Calu3 (cell line): ENCODE data around the gene RPH3AL. TPM values are rescaled to one million over a fixed set of nuclear protein-coding genes. Genes with fewer than 3 reads are reported as not detected.

Experiments
- Bru-seq: library from RNA; stranded (reverse); fragments of 400-500 nt; gene quantifications from one replicate; lab custom pipeline; 2021; lab: Mats Ljungman, UMichigan
- BruChase-seq, 2 experiments: library from RNA; stranded (reverse); fragments of 400-500 nt; gene quantifications; one replicate each; lab custom pipeline; 2021; lab: Mats Ljungman, UMichigan
- BruUV-seq: library from RNA; stranded (reverse); fragments of 400-500 nt; replicated peaks from 2 replicates; lab custom pipeline; 2021; lab: Mats Ljungman, UMichigan
- CTCF ChIA-PET: fragments of 300-600 bp; sonication (Branson Sonifier 250); formaldehyde crosslinking; loops from one replicate; lab custom pipeline; 2022; ENCODE audit warnings: antibody characterized with exemption; lab: Charles Lee
- DNase-seq: peaks from one replicate; pipeline ENCODE4 v3.0.0; 2022
- H3K27ac Mint-ChIP-seq: one replicate; pipeline ENCODE4 v1.8.0; 2022; ENCODE audit warnings: mixed read lengths; ENCODE audit not compliant: unreplicated experiment
- H3K27me3 Mint-ChIP-seq: one replicate; pipeline ENCODE4 v1.8.0; 2022; ENCODE audit warnings: mixed read lengths; ENCODE audit not compliant: unreplicated experiment
- H3K36me3 Mint-ChIP-seq: one replicate; pipeline ENCODE4 v1.8.0; 2022; ENCODE audit warnings: mild to moderate bottlenecking, moderate library complexity, mixed read lengths; ENCODE audit not compliant: insufficient read depth, unreplicated experiment
- H3K4me1 Mint-ChIP-seq: one replicate; pipeline ENCODE4 v1.8.0; 2022; ENCODE audit warnings: mild to moderate bottlenecking, low read depth, mixed read lengths; ENCODE audit not compliant: unreplicated experiment
- H3K4me3 Mint-ChIP-seq: one replicate; pipeline ENCODE4 v1.8.0; 2022; ENCODE audit warnings: mild to moderate bottlenecking, low read depth, moderate library complexity, mixed read lengths; ENCODE audit not compliant: unreplicated experiment
- H3K9me3 Mint-ChIP-seq: one replicate; pipeline ENCODE4 v1.8.0; 2022; ENCODE audit warnings: low read depth, mixed read lengths; ENCODE audit not compliant: unreplicated experiment
- intact Hi-C: fragments of 100-400 bp; cut with micrococcal nuclease; formaldehyde crosslinking; loops from one replicate; pipeline ENCODE4 v1.10.0; 2022; ENCODE audit not compliant: unreplicated experiment
- long read RNA-seq: library from polyadenylated mRNA; stranded (forward); transcript quantifications from one replicate; pipeline ENCODE4 v2.0.0, GENCODE V29; 2022
- total RNA-seq: library from RNA; stranded (reverse); gene quantifications from 2 replicates; pipeline ENCODE4 v1.2.3, GENCODE V29; 2022
- TF ChIP-seq, protein P1 (sequence below): fragments of 200-600 bp; IDR thresholded peaks from one replicate; pipeline ENCODE4 v1.8.0; 2022; ENCODE audit warnings: antibody characterized with exemption; ENCODE audit not compliant: unreplicated experiment

Gene RPH3AL
- total RNA-seq (14.1 and 17.9 TPM in 2 replicates), Bru-seq, nascent RNA (percentile 49 among the genes with signal in this experiment), BruChase-seq, experiment 1, labeled RNA remaining after a 6-hour chase (percentile 60 among the genes with signal in this experiment), BruChase-seq, experiment 2, labeled RNA remaining after a 2-hour chase (percentile 58 among the genes with signal in this experiment)
- long read RNA-seq, partial matches to known transcripts = 1 of 12 reads
- long read RNA-seq, other reads (novel, unspliced or antisense) = 6 of 12 reads

GRCh38 chr17:352421-353212 lies at the start of gene RPH3AL:
Gene RPH3AL, minus strand, starts transcription at chr17:352807. Its CDS starts 25,264 bp downstream, at chr17:327543.
- H3K27me3 Mint-ChIP-seq = no peaks in the 10 kb centered on the region
- DNase-seq = peak; percentile 79
- no peaks in the 10 kb centered on the region for H3K9me3 Mint-ChIP-seq
- peak within 1 kb of the TSS; percentile 78 for H3K4me3 Mint-ChIP-seq
- TF ChIP-seq, protein P1, sequence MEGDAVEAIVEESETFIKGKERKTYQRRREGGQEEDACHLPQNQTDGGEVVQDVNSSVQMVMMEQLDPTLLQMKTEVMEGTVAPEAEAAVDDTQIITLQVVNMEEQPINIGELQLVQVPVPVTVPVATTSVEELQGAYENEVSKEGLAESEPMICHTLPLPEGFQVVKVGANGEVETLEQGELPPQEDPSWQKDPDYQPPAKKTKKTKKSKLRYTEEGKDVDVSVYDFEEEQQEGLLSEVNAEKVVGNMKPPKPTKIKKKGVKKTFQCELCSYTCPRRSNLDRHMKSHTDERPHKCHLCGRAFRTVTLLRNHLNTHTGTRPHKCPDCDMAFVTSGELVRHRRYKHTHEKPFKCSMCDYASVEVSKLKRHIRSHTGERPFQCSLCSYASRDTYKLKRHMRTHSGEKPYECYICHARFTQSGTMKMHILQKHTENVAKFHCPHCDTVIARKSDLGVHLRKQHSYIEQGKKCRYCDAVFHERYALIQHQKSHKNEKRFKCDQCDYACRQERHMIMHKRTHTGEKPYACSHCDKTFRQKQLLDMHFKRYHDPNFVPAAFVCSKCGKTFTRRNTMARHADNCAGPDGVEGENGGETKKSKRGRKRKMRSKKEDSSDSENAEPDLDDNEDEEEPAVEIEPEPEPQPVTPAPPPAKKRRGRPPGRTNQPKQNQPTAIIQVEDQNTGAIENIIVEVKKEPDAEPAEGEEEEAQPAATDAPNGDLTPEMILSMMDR = no peak
- TSS peak; percentile 69 for BruUV-seq
- CTCF ChIA-PET = interaction anchor here (1.4 kb wide), 1 partner anchor 32 kb away, joined by 4 read pairs; no protein-coding TSS in a partner anchor
- H3K4me1 Mint-ChIP-seq = peaks cover 58% of the 10 kb centered on the region
- H3K27ac Mint-ChIP-seq = peak within 1 kb of the TSS; percentile 95
- intact Hi-C loops = no loop called here
- H3K36me3 Mint-ChIP-seq = peaks cover 45% of the 10 kb centered on the region

- H3K4me1 Mint-ChIP-seq = no peaks in the 10 kb centered on the region
- H3K27me3 Mint-ChIP-seq = peaks cover 2% of the 10 kb centered on the region
- no peak overlapping the region for H3K27ac Mint-ChIP-seq
- H3K36me3 Mint-ChIP-seq = no peaks in the 10 kb centered on the region
- BruUV-seq = no TSS peak
- CTCF ChIA-PET = interaction anchor here (0.8 kb wide), 1 partner anchor 311 kb away, joined by 4 read pairs; no protein-coding TSS in a partner anchor
- H3K4me3 Mint-ChIP-seq = no peak overlapping the region
- TF ChIP-seq, protein P1 = no peak
- no peak for DNase-seq
- no peaks in the 10 kb centered on the region for H3K9me3 Mint-ChIP-seq
- intact Hi-C loops = no loop called here
Measured at GRCh38 chr17:400257-400656, 47.6 kb upstream of the RPH3AL start.

GRCh38 chr17:396788-397187 lies 44.2 kb upstream of the RPH3AL start:
- Mint-ChIP-seq H3K36me3 (no peaks in the 10 kb centered on the region), H3K9me3 (no peaks in the 10 kb centered on the region), H3K4me1 (no peaks in the 10 kb centered on the region), H3K4me3 (no peak overlapping the region), H3K27ac (no peak overlapping the region), H3K27me3 (peaks cover 12% of the 10 kb centered on the region)
- CTCF ChIA-PET = no interaction called here
- intact Hi-C loops = no loop called here
- TF ChIP-seq, protein P1 = no peak
- no TSS peak for BruUV-seq
- no peak for DNase-seq

DNA sequence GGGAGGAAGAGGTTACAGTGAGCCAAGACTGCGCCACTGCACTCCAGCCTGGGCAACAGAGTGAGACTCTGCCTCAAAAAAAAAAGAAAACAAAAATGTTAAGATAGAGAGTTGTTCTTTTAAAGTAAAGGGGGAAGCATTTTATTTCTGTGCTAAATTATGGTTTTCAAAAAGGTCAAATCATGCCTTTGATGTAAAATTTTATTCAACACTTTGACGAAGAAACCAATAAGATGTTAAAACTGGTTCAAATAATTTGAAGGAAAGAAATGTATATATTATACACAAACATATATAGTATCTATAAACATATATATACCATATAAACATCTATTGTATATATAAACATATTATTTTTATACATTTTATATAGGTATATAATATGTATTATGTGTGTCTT lies 43.4 kb upstream of the RPH3AL start:
- peaks cover 12% of the 10 kb centered on the region for H3K27me3 Mint-ChIP-seq
- no peak overlapping the region for H3K27ac Mint-ChIP-seq
- TF ChIP-seq, protein P1 = no peak
- no peaks in the 10 kb centered on the region for H3K9me3 Mint-ChIP-seq
- H3K4me3 Mint-ChIP-seq = no peak overlapping the region
- H3K36me3 Mint-ChIP-seq = no peaks in the 10 kb centered on the region
- H3K4me1 Mint-ChIP-seq = no peaks in the 10 kb centered on the region
- intact Hi-C loops = no loop called here
- no TSS peak for BruUV-seq
- DNase-seq = no peak
- CTCF ChIA-PET = no interaction called here
